PC-3 (cell line): ENCODE results near the gene RPS6KA2. TPM values are rescaled to one million over a fixed set of nuclear protein-coding genes. Genes with fewer than 3 reads are reported as not detected.

Source experiments
- ATAC-seq: fragments of 200-7000 bp; cut with Tn5 transposase; 2 replicates; pipeline ENCODE4 v1.9.1; 2020; ENCODE audit warnings: mild to moderate bottlenecking, moderate library complexity
- BruUV-seq: library from RNA; stranded (reverse); fragments of 400-500 nt; replicated peaks from 2 replicates; lab custom pipeline; 2021; lab: Mats Ljungman, UMichigan
- CTCF ChIA-PET: fragments of 300-600 bp; sonication (Branson Sonifier 250); formaldehyde crosslinking; loops from one replicate; lab custom pipeline; 2022; ENCODE audit warnings: antibody characterized with exemption; lab: Charles Lee
- POLR2A ChIA-PET: fragments of 300-600 bp; sonication (Branson Sonifier 250); formaldehyde crosslinking; loops from one replicate; lab custom pipeline; 2022; ENCODE audit warnings: antibody characterized with exemption; ENCODE audit not compliant: unreplicated experiment; lab: Charles Lee
- DNase-seq: peaks from one replicate; pipeline ENCODE4 v3.0.0-alpha.2; 2015
- H2AFZ ChIP-seq: fragments of 300-600 bp; sonication (generic); 2 replicates; pipeline ENCODE4 v1.6.0; 2016; ENCODE audit warnings: antibody characterized with exemption, low read length
- H3F3A ChIP-seq: fragments of 300-600 bp; sonication (generic); one replicate; pipeline ENCODE4 v1.6.0; 2017; ENCODE audit warnings: antibody characterized with exemption, low read length, control low read depth, mild to moderate bottlenecking; ENCODE audit not compliant: unreplicated experiment
- H3K27ac ChIP-seq: fragments of 300-600 bp; sonication (generic); 2 replicates; pipeline ENCODE4 v1.5.1; 2016; ENCODE audit warnings: mild to moderate bottlenecking, low read length
- H3K27me3 ChIP-seq: fragments of 300-600 bp; sonication (generic); 2 replicates; pipeline ENCODE4 v1.6.1; 2016; ENCODE audit warnings: low read length, mixed read lengths
- H3K36me3 ChIP-seq: fragments of 300-600 bp; sonication (generic); 2 replicates; pipeline ENCODE4 v1.6.1; 2016; ENCODE audit warnings: low read depth, mixed run types, low read length, mixed read lengths
- H3K4me1 ChIP-seq: fragments of 300-600 bp; sonication (generic); 2 replicates; pipeline ENCODE4 v1.5.1; 2016; ENCODE audit warnings: low read length; ENCODE audit not compliant: insufficient read depth
- H3K4me2 ChIP-seq: fragments of 300-600 bp; sonication (generic); 2 replicates; pipeline ENCODE4 v1.6.0; 2016; ENCODE audit warnings: low read length
- H3K4me3 ChIP-seq: fragments of 300-600 bp; sonication (generic); 2 replicates; pipeline ENCODE4 v1.5.1; 2016; ENCODE audit warnings: mild to moderate bottlenecking, low read length, mixed read lengths
- H3K79me2 ChIP-seq: fragments of 300-600 bp; sonication (generic); 2 replicates; pipeline ENCODE4 v1.6.1; 2017; ENCODE audit warnings: low read length, mixed read lengths
- H3K9ac ChIP-seq: fragments of 300-600 bp; sonication (generic); 2 replicates; pipeline ENCODE4 v1.6.0; 2016; ENCODE audit warnings: mild to moderate bottlenecking, low read length
- H3K9me2 ChIP-seq: fragments of 300-600 bp; sonication (generic); replicated peaks from 2 replicates; pipeline ENCODE4 v1.6.1; 2016; ENCODE audit warnings: mixed run types, low read length, mixed read lengths
- H3K9me3 ChIP-seq: fragments of 300-600 bp; sonication (generic); 2 replicates; pipeline ENCODE4 v1.6.1; 2016; ENCODE audit warnings: low read length, mixed read lengths
- H4K20me1 ChIP-seq: fragments of 300-600 bp; sonication (generic); 2 replicates; pipeline ENCODE4 v1.6.1; 2016; ENCODE audit warnings: low read length, mixed read lengths
- CTCF ChIP-seq: fragments of 300-600 bp; sonication (generic); conservative IDR thresholded peaks from 2 replicates; pipeline ENCODE4 v1.5.1; 2017; ENCODE audit warnings: antibody characterized with exemption, low read depth, mild to moderate bottlenecking, low read length
- EZH2 ChIP-seq: fragments of 300-600 bp; sonication (generic); IDR thresholded peaks from one replicate; pipeline ENCODE4 v1.6.1; 2017; ENCODE audit warnings: antibody characterized with exemption, mild to moderate bottlenecking, low read length; ENCODE audit not compliant: unreplicated experiment
- EZH2phosphoT487 ChIP-seq: fragments of 300-600 bp; sonication (generic); IDR thresholded peaks from 2 replicates; pipeline ENCODE4 v1.6.1; 2018; ENCODE audit warnings: mild to moderate bottlenecking, antibody characterized with exemption, low read length, borderline replicate concordance
- intact Hi-C: fragments of 100-400 bp; cut with micrococcal nuclease; formaldehyde crosslinking; loops from 2 replicates; pipeline ENCODE4 v1.9.0; 2023
- total RNA-seq: library from RNA; depleted of rRNA; stranded (reverse); fragments of >200 nt; gene quantifications from 2 replicates; pipeline ENCODE4 v1.2.3, GENCODE V29; 2014

RPS6KA2 gene
- total RNA-seq, 1 experiment from 2014 or later: 5.1 TPM

GRCh38 chr6:166500246-166500645 lies 126.8 kb downstream of the RPS6KA2 start:
- no peaks in the 10 kb centered on the region for H3K9me2 ChIP-seq
- no peak overlapping the region for H2AFZ ChIP-seq
- ATAC-seq (no peak), DNase-seq (no peak)
- H3K4me2 ChIP-seq: no peak overlapping the region
- no peak overlapping the region for H3K4me3 ChIP-seq
- no peaks in the 10 kb centered on the region for H3K79me2 ChIP-seq
- H3K9ac ChIP-seq: no peak overlapping the region
- intact Hi-C loops: no loop called here
- no peak overlapping the region for H3K27ac ChIP-seq
- no peaks in the 10 kb centered on the region for H4K20me1 ChIP-seq
- no peaks in the 10 kb centered on the region for H3K36me3 ChIP-seq
- CTCF ChIA-PET: no interaction called here
- H3K27me3 ChIP-seq: no peaks in the 10 kb centered on the region
- POLR2A ChIA-PET: no interaction called here
- BruUV-seq: no TSS peak
- TF ChIP-seq EZH2phosphoT487 (no peak), CTCF (no peak), EZH2 (no peak)
- H3K4me1 ChIP-seq: no peaks in the 10 kb centered on the region
- no peaks in the 10 kb centered on the region for H3K9me3 ChIP-seq
- H3F3A ChIP-seq: no peaks in the 10 kb centered on the region

GRCh38 chr6:166499350-166500163 lies 127.5 kb downstream of the RPS6KA2 start:
- no peak overlapping the region for H3K27ac ChIP-seq
- H3K9me3 ChIP-seq: no peaks in the 10 kb centered on the region
- no peaks in the 10 kb centered on the region for H3K9me2 ChIP-seq
- ATAC-seq (no peak), DNase-seq (no peak)
- no peak overlapping the region for H3K4me2 ChIP-seq
- TF ChIP-seq CTCF (no peak), EZH2phosphoT487 (no peak), EZH2 (no peak)
- H3K4me1 ChIP-seq: no peaks in the 10 kb centered on the region
- POLR2A ChIA-PET: no interaction called here
- no TSS peak for BruUV-seq
- no peaks in the 10 kb centered on the region for H3K36me3 ChIP-seq
- H3K79me2 ChIP-seq: no peaks in the 10 kb centered on the region
- no peaks in the 10 kb centered on the region for H3F3A ChIP-seq
- intact Hi-C loops: no loop called here
- H3K4me3 ChIP-seq: no peak overlapping the region
- CTCF ChIA-PET: no interaction called here
- no peak overlapping the region for H3K9ac ChIP-seq
- H3K27me3 ChIP-seq: no peaks in the 10 kb centered on the region
- H4K20me1 ChIP-seq: no peaks in the 10 kb centered on the region
- no peak overlapping the region for H2AFZ ChIP-seq

- ATAC-seq (no peak), DNase-seq (no peak)
- no peaks in the 10 kb centered on the region for H3K79me2 ChIP-seq
- H3K4me2 ChIP-seq: no peak overlapping the region
- ChIA-PET CTCF (no interaction called here), POLR2A (no interaction called here)
- H3K9ac ChIP-seq: no peak overlapping the region
- H3K27ac ChIP-seq: no peak overlapping the region
- no peak overlapping the region for H2AFZ ChIP-seq
- TF ChIP-seq CTCF: no peak
- no peak for TF ChIP-seq EZH2
- no peak for TF ChIP-seq EZH2phosphoT487
- H3K36me3 ChIP-seq: no peaks in the 10 kb centered on the region
- H3K4me3 ChIP-seq: no peak overlapping the region
- no TSS peak for BruUV-seq
- no peaks in the 10 kb centered on the region for H3K4me1 ChIP-seq
- no peaks in the 10 kb centered on the region for H3F3A ChIP-seq
- H3K27me3 ChIP-seq: no peaks in the 10 kb centered on the region
- no peaks in the 10 kb centered on the region for H3K9me3 ChIP-seq
- H4K20me1 ChIP-seq: no peaks in the 10 kb centered on the region
- intact Hi-C loops: no loop called here
- no peaks in the 10 kb centered on the region for H3K9me2 ChIP-seq
Measured at GRCh38 chr6:166498661-166499349, 128.2 kb downstream of the RPS6KA2 start.
